HG02938 (cell line): Measurements from ENCODE around the gene SPOCD1.
"Not testable (repeated sequence)": the region's sequence is repeated elsewhere in the genome, so short reads cannot be mapped to it uniquely, and the experiment has no call there.

Experiments
- ATAC-seq: cut with Tn5 transposase; IDR thresholded peaks from one replicate; pipeline ENCODE4 v1.9.1; 2021; ENCODE audit warnings: mild to moderate bottlenecking, moderate library complexity; ENCODE audit not compliant: unreplicated experiment

SPOCD1 gene

DNA sequence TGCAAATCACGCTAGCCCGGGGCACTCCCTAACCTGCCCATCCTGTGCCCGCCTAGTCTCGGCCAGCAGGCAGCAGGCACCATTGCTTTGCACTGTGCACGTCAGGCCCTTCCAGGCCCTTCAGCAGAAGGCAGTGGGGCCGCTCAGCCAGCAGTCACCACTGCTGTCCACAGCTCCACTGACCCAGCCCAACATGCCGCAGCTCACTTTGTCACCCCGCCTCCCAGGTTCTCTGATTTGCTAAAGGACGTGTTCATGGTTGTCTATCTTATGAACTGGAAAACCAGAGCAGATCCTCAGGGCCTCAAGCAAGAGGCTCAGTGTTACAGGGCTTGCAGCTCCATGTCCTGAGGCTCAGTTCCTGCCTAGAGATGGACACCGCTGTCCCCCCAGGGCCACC is 14.2 kb upstream of the SPOCD1 start:
- no peak for ATAC-seq

DNA sequence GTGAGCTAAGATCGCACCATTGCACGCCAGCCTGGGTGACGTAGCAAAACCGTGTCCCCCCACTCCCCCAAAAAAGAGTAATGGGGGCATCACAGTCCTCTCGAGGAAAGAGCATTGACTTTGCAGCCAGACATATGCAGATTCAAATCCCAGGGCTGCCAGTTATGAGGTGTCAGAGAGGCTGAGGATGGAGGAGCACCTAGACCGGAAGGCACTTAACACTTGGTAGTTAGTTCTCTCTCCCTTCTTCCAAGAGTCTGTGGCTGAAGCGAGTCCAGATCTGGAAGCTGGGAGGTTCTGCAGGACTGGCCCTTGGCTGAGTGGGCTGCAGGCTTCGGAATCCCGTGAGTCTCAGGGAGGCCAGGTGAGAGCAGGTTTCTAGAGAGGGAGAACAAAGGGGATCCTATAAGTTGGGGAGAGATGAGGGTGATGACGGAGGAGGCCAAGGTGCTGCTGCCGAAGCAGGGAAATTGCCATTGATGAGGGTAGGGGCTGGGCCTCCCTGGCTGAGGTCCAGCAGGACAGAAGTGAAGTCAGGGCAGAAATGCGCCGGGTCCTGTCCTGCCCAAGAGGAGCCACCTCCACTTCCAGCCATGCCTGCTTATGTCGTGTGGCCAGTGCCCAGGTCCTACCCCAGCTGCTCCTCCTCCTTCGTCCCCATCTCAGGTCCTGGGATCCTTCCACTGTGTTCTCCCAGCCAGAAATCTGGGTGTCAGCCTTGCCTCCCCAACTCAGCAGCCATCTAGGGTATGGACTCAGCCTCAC is 13.3 kb upstream of the SPOCD1 start:
- ATAC-seq = no peak

DNA sequence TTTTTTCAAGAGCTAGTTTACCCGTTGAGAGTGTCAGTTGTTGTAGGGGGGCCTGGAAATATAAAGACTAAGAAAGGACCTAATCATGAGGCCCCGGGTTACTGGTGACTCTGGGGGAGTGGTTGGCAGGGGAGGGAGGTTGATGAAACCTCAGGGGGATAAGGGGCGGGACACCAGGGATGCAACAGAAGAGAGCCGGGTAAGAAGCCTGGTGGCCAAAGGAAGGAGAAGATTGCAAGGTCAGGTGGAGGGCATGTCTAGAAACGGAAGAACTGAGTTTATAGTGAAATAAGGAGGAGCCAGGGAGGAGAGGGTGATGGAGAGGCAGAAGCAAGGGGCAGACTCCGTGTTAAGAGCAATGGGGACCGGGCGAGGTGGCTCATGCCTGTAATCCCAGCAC is 12.5 kb upstream of the SPOCD1 start:
- ATAC-seq = no peak

DNA sequence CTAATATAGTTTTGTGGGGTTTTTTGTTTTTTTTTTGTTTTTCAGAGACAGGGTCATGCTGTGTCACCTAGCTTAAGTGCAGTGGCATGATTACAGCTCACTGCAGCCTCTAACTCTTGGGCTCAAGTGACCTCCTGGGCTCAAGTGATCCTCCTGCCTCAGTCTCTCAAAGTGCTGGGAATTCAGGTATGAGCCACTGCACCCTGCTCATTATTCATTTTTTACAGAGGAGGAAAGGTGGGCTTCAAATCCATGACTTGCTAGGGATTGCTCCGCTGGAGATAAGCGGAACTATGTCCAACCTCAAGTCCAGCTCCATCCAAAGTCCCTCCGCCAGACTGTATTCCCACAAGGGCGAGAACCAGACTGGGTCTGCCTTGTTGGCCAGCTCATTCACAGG is 8.0 kb upstream of the SPOCD1 start:
- ATAC-seq = no peak

DNA sequence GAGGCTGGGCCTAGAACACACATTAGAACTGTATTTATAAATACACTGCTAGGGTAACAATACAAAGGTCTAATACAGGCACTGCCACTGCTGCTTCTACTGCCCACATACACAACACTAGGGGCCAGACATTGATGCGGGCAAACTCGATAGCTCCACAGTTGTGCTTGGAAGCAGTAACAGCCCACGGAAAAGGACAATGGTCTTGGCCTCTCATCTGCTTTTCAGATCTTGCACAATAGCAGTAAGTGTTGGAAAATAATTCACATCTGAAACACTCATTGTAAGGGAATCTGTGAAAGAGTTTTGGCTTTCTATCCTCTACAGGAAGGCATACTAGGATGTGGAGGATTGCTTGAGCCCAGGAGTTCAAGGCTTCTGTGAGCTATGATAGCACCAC is 6.9 kb upstream of the SPOCD1 start:
- ATAC-seq = no peak

DNA sequence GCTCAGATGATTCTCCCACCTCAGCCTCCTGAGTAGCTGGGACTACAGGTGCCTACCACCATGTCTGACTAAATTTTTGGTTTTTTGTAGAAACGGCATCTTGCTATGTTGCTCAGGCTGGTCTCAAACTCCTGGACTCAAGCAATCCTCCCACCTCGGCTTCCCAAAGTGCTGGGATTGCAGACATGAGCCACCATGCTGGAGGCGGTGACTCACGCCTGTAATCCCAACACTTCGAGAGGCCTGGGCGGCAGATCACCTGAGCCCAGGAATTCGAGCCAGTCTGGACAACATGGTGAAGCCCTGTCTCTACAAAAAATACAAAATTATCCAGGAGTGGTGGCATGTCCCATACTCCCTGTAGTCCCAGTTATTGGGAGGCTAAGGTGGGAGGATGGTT is 4.4 kb upstream of the SPOCD1 start:
- ATAC-seq = not testable (repeated sequence)

DNA sequence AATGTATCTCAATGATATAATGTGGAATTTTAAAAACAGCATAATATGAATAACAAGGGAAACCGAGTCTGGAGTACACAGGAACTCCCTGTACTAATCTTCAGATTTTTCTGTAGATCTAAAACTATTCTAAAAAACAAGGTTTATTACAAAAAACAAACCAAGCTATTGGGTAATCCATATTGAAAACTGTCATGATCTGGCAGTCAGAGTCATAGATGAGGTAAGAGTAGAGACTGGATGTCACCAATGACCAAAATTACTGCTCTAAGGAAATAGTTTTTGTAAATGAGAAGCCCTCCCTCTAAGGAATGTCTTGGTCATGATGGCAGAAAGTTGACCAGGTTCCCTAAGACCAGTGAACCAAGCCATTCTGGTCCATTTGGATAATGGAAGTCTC is 2.4 kb upstream of the SPOCD1 start:
- no peak for ATAC-seq

DNA sequence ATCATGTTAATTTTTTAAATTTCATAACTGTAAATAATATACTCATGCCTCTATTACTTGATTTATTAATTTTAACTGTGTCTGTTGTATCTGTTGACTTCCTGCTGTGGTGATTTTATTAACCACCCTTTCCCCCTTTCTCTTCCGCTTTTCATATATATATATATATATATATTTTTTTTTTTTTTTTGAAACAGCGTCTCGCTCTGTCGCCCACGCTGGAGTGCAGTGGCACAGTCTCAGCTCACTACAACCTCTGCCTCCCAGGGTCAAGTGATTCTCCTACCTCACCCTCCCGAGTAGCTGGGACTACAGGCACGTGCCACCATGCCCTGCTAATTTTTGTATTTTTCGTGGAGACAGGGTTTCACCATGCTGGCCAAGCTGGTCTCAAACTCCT is 1.1 kb upstream of the SPOCD1 start:
- ATAC-seq = not testable (repeated sequence)

DNA sequence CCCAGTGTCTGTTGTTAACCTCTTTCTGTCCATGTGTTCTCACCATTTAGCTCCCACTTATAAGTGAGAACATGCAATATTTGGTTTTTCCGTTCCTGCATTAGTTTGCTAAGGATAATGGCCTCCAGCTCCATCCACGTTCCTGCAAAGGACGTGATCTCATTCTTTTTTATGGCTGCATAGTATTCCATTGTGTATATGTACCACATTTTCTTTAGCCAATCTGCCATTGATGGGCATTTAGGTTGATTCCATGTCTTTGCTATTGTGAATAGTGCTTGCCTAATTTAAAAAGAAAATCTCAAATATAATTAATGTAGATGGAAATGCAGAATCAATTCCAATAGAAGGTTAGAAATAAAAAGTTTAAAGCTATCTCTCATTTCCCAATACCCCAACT is 679 bp upstream of the SPOCD1 start:
- ATAC-seq = not testable (repeated sequence)

DNA sequence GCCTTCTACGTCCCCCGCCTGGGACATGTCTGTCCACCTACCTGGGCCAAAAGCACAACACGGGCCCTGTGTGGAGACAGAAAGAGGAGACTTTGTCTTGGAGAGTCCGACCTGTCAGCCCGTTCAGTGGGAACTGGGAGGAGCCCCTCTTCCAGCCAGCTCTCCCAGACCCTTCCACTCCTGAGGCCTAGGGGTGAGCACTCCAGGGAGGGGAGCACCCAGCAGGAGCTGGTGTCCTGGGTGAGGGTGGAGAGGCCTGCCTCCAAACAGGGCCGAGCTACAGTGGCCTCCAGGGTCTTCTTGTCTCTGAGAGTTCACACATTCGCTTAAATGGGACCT is 546 bp downstream of the SPOCD1 start:
- ATAC-seq = no peak

DNA sequence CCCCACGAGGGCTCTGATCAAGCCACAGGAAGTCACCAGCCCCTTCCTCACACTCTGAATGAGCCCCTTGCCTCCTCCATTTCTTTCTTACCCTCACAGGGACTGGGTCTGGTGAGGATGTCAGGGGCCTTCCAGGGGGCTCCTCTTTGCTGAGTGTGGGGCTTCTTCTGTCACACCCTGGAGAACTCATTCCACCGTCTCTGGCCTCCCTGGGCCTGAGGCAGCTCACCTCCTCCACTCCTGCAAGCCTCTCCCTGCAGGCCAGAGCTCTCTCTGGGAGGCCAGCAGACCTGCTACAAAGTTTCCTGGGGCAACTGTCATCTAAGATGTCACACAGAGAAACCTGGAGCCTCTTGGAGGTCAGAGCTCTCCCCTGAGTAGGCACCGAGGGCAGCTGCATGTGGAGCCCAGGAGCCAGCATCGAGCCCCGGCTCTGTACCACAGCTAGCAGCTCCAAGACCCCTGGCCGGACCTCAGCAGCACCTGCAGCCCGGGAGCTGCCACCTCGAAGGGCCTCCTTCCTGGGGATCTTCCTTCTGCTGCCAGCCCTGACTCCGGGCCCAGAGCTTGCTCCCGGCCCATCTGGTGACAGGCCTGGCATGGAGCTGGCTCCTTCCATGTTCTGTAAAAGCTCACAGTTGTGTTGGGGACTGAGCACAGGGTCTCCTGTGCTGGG is 1.1 kb downstream of the SPOCD1 start:
- ATAC-seq = no peak

DNA sequence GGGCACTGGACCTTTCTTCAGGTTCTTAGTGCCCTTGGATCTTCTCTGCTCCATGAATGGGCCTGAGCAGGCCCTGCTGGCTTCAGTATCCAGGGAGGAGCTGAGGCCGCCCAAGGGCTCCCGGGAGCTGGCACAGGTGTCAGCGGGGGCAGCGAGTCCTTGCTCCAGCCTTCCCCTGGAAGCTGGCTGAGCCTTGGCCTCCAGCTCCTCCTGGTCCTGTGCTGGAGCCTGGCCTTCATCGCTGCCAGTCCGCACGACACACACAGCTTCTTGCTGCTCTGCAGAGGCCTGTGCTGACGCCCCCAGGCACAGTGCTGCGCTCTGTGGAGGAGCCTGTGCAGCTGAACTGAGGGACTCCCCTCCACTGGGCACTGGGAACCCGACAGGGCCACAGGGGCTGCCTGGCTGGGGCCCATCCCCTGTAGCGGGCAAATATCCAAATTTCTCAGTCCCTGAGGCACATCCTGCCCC is 1.7 kb downstream of the SPOCD1 start:
- no peak for ATAC-seq

DNA sequence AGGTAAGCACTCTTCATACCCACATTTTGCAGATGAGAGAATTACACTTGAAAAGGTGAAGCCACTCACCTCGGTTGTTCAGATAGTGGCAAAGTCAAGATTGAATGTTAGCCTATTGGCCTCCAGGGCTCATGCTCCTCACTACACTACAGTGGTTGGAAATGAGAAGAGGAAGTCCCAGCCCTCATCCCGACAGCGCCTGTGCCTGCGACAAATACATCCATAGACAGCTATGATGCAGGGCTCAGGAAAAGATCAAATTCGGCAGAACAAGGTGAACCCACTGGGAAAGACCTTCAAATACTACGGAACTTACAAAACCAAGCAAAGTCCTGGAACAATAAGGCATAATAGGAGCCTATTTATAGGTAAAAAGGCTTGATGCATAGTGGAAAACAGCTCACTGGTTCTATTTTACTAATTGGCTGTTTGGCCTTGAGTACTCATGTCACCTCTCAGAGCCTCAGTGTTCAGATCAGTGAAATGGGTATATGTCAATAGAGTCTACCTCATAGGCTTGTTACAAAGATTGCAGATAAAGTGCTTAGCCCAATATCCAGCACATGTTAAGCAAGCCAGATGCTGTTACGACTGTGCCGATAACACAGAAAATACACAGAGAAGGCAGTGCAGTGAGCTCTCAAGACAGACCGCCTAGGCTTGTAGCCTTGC is 3.5 kb downstream of the SPOCD1 start:
- ATAC-seq = no peak

DNA sequence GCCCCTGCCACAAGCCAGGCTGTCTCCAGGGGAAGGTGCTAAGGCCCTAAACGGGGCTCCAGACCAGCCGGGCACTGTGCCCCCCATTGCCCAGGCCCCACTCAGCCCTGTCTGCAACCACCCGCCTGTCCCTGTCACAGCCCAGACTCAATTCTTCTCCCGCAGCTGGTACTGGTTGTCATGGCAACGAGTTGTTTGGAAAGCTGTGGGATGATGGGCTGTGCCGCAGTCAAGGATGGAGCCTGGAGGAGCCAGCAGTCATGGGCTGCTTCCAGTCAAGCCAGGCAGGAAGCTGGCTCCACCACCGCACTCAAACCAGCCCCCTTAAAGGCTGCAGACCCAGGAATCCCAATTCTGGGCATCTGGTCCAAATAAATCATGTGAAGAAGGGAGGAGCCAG is 4.2 kb downstream of the SPOCD1 start:
- ATAC-seq = no peak

DNA sequence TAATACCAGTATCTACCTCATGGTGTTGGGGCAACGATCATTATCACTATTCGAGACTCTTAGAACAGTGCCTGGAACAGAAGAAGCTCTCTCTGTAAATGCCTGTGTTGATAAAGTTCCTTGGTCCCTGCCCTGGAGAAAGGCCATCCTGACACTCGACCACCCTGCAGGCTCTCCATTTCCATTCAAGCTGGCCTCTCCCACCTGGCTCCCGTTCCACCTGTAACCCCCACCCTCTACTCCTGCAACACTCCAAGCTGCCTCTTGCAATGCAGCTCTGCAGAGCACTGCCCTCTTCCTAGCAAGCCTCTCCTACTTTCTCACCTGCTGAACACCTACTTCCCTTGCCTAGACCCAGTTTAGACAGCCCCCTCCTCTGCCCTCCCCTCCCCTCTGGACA is 6.1 kb downstream of the SPOCD1 start:
- ATAC-seq = no peak

DNA sequence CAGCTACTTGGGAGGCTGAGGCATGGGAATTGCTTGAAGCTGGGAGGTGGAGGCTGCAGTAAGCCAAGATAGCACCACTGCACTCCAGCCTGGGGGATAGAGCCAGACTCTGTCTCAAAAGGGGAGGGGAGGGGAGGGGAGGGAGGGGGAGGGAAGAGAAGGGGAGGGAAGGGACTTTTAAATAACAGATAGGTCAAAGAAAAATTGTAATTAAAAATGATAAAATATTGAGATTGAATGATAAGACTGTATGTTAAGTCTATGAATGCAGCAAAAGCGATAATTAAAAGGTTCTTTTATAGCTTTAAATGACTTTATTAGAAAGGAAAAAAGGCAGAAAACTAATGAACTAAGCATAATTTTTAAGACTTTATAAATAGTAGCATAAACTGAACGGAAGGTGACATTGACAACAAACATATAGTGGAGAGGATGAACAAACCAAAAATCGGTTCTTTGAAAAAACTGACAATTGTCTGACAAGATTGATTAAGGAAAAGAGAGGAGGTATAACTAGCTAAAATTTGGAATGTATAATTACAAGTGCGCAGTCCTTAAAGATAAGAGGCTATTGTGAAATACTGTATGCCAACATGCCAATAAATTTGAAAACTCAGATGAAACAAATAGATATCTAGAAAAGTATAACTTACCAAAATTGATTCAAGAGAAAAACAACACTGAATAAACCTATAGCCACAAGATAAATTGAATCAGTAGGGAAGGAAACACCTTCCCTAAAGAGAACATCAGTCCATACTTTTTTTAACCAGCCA is 8.4 kb downstream of the SPOCD1 start:
- ATAC-seq = no peak

DNA sequence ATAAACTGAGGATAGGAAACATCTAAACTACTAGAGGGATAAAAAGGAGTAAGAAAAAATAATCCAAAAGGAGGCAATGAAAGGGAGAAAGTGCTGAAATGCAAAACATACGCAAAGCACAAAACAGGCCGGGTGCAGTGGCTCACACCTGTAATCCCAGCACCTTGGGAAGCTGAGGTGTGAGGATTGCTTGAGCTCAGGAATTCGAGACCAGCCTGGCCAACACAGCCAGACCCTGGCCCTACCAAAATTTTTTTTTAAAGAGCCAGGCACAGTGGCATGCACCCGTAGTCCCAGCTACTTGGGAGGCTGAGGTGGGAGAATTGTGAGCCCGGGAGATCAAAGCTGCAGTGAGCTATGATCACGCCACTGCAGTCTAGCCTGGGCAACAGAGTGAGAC is 10.5 kb downstream of the SPOCD1 start:
- ATAC-seq = no peak

DNA sequence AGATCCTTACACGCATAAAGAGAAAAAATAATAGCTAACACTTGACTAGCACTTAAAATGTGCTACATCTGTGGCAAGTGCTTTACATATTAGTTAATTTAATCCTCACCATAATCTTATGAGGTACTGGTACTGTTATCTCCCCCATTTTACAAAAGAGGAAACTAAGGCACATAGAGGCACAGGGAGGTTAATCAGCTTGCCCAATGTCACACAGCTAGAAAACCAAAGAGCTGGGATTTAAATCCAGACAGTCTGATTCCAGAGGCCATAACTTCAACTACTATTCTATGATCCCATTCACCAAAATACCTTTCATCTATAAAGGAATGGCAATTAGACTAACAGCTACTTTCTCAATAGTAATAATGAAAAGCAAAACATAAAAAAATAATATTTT is 11.7 kb downstream of the SPOCD1 start:
- no peak for ATAC-seq

DNA sequence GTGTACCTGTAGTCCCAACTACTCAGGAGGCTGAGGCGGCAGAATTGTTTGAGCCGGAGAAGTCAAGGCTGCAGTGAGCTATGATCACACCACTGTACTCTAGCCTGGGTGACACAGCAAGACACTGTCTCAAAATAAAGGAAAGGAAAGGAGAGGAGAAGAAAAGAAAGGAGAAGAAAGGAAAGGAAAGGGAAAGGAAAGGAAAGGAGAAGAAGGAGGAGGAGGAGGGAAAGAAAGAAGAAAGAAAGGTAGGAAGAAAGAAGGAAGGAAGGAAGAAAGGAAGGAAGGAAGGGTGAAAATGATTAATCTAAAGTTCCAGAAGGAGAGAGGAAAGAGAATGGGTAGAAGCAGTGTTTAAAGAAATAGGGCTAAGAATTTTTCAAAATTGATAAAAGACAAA is 12.2 kb downstream of the SPOCD1 start:
- ATAC-seq = no peak

DNA sequence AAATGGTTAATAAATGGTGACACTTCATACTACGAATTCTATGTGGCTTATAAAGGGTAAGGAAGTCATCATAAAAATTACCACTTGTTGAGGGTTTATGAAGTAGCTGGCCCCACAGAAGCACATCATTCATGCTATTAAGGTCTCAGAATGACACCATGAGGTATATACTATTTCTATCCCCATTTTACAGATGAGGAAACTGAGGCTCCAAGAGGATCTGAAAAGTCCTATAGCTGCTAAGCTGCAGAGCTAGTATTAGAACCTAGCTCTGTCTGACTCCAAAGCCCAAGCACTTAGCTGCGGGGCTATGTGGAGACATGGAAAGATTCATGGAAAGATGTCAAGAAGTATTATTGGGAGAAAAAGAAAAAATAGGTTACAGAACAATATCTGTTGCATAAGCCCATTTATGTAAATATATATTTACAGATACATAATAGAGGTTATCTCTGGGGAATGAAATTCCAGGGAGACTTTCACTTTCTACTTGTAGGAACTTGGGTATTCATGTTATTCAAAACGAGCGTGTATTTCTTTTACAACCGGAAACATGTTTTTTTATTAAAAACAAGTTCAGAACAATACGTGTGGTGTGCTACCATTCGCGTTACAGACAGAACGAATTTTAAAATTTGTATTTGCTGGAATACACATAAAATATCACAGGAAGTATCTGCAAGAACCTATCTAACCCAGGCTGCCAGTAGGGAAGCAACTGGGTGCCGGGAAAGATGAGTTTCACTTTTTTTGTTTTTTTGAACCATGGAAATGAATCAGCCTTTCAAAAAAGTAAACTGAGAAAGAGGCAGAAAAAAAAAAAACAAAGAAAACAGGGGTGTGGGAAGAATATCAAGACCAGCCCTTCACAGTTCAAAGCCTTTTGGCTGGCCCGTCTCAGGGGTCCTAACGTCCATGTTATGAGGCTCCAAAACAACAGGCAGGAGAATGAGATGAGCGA is 13.4 kb downstream of the SPOCD1 start:
- ATAC-seq = no peak
